B cell (primary cell): ENCODE data around the gene PLPP4. TPM values are rescaled to one million over a fixed set of nuclear protein-coding genes. Genes with fewer than 3 reads are reported as not detected.

Source experiments
- ATAC-seq: fragments of 200-7000 bp; cut with Tn5 transposase; one replicate; pipeline ENCODE4 v1.10.0; 2021; ENCODE audit warnings: low read depth, mild to moderate bottlenecking, moderate number of reproducible peaks, moderate library complexity
- CTCF ChIA-PET: fragments of 350-600 bp; sonication (Branson Sonifier 250); formaldehyde crosslinking; loops from one replicate; lab custom pipeline; 2021; ENCODE audit warnings: antibody characterized with exemption, inconsistent platforms; lab: Charles Lee
- POLR2A ChIA-PET: fragments of 350-600 bp; sonication (Branson Sonifier 250); formaldehyde crosslinking; loops from one replicate; lab custom pipeline; 2021; ENCODE audit warnings: antibody characterized with exemption; lab: Charles Lee
- DNase-seq: peaks from one replicate; pipeline ENCODE4 v3.0.0; 2013
- H2AFZ ChIP-seq: 2 replicates; pipeline ENCODE4 v1.6.1; 2012; ENCODE audit warnings: mild to moderate bottlenecking, low read depth, low read length; ENCODE audit not compliant: insufficient read depth, poor library complexity, severe bottlenecking
- H3K27ac ChIP-seq, 2 donors: 1 replicate in 1 of 2; 2 replicates in 1 of 2; pipeline ENCODE4 v1.5.1; 2012 to 2013; ENCODE audit warnings: low read length in 2 of 2, mild to moderate bottlenecking in 2 of 2, moderate library complexity in 1 of 2
- H3K27me3 ChIP-seq, 4 experiments: fragments of 200-600 bp in 1 of 4; sonication (generic) in 1 of 4; replicated peaks in 1 of 4; 1 replicate in 2 of 4; 2 replicates in 2 of 4; pipeline versions ENCODE4 v1.6.1 to v1.7.0; 2013 to 2016; ENCODE audit warnings: low read length in 3 of 4, mild to moderate bottlenecking in 2 of 4, mixed read lengths in 1 of 4, moderate library complexity in 1 of 4; ENCODE audit not compliant: insufficient read depth in 4 of 4, control insufficient read depth in 3 of 4; ENCODE audit errors: control extremely low read depth in 1 of 4
- H3K36me3 ChIP-seq, 2 experiments: replicated peaks in 1 of 2; 1 replicate in 1 of 2; 2 replicates in 1 of 2; pipeline versions ENCODE4 v1.6.1 to v1.7.1; 2013; ENCODE audit warnings: low read length in 1 of 2; ENCODE audit not compliant: insufficient read depth in 2 of 2, control insufficient read depth in 1 of 2; ENCODE audit errors: control extremely low read depth in 1 of 2, extremely low read depth in 1 of 2
- H3K4me1 ChIP-seq, 2 donors: fragments of 200-600 bp in 1 of 2; sonication (generic) in 1 of 2; 1 replicate in 1 of 2; 2 replicates in 1 of 2; pipeline versions ENCODE4 v1.5.1 to v1.6.1; 2013 to 2017; ENCODE audit warnings: low read length in 2 of 2; ENCODE audit not compliant: control insufficient read depth in 2 of 2, insufficient read depth in 2 of 2
- H3K4me2 ChIP-seq: replicated peaks from 2 replicates; pipeline ENCODE3; 2012; ENCODE audit warnings: mild to moderate bottlenecking, low read depth, low read length; ENCODE audit not compliant: poor library complexity, severe bottlenecking
- H3K4me3 ChIP-seq, 5 experiments: fragments of 200-600 bp in 1 of 5; sonication (generic) in 1 of 5; 1 replicate in 3 of 5; 2 replicates in 2 of 5; pipeline versions ENCODE4 v1.5.1 to v1.7.0; 2011 to 2016; ENCODE audit warnings: low read length in 4 of 5, mild to moderate bottlenecking in 4 of 5, low read depth in 2 of 5, control low read depth in 1 of 5, moderate library complexity in 1 of 5; ENCODE audit not compliant: insufficient read depth in 1 of 5; ENCODE audit errors: control extremely low read depth in 1 of 5, extremely low read depth in 1 of 5
- H3K79me2 ChIP-seq: fragments of 200-600 bp; sonication (generic); one replicate; pipeline ENCODE4 v1.6.0; 2016; ENCODE audit warnings: low read length; ENCODE audit not compliant: control insufficient read depth, insufficient read depth
- H3K9ac ChIP-seq: fragments of 200-600 bp; sonication (generic); 2 replicates; pipeline ENCODE4 v1.6.1; 2017; ENCODE audit warnings: mild to moderate bottlenecking, low read length, moderate library complexity
- H3K9me3 ChIP-seq, 3 donors: one replicate each; pipeline versions ENCODE4 v1.6.1 to v1.7.1; 2013; ENCODE audit warnings: low read length in 2 of 3; ENCODE audit not compliant: control insufficient read depth in 2 of 3, insufficient read depth in 1 of 3; ENCODE audit errors: control extremely low read depth in 1 of 3
- H4K20me1 ChIP-seq: 2 replicates; pipeline ENCODE4 v1.6.0; 2012; ENCODE audit warnings: mild to moderate bottlenecking, low read length; ENCODE audit not compliant: insufficient read depth, control insufficient read depth, poor library complexity, severe bottlenecking
- H3K27ac Mint-ChIP-seq: one replicate; pipeline ENCODE4 v1.8.0; 2021; ENCODE audit warnings: mixed read lengths
- H3K27me3 Mint-ChIP-seq: one replicate; pipeline ENCODE4 v1.8.0; 2021; ENCODE audit warnings: mixed read lengths
- H3K4me1 Mint-ChIP-seq: one replicate; pipeline ENCODE4 v1.8.0; 2021; ENCODE audit warnings: mixed read lengths
- H3K4me3 Mint-ChIP-seq: one replicate; pipeline ENCODE4 v1.8.0; 2021; ENCODE audit warnings: mixed read lengths
- H3K9me3 Mint-ChIP-seq: one replicate; pipeline ENCODE4 v1.8.0; 2022; ENCODE audit warnings: mixed read lengths; ENCODE audit not compliant: insufficient read depth
- CTCF ChIP-seq: fragments of 200-600 bp; IDR thresholded peaks from one replicate; pipeline ENCODE4 v1.8.0; 2022; ENCODE audit warnings: antibody characterized with exemption, mild to moderate bottlenecking
- EZH2 ChIP-seq: IDR thresholded peaks from 2 replicates; pipeline ENCODE4 v1.6.1; 2012; ENCODE audit warnings: borderline replicate concordance, low read depth, mild to moderate bottlenecking, moderate library complexity, low read length; ENCODE audit not compliant: insufficient read depth, poor library complexity, severe bottlenecking
- WGBS: methylation state at CpG from one replicate; pipeline ENCODE4 v1.1.5; 2013; ENCODE audit warnings: missing lambda C conversion rate; ENCODE audit not compliant: insufficient coverage; 5-methylcytosine and 5-hydroxymethylcytosine counted together
- intact Hi-C: fragments of 100-400 bp; cut with micrococcal nuclease; formaldehyde crosslinking; loops from one replicate; pipeline ENCODE4 v1.10.0; 2022
- polyA plus RNA-seq: library from polyadenylated mRNA; depleted of rRNA; stranded (reverse); fragments of >200 nt; gene quantifications from 2 replicates; pipeline ENCODE4 v1.2.3, GENCODE V29; 2012
- total RNA-seq, 2 donors: library from RNA; stranded (reverse); fragments of 120-200 nt in 1 of 2; gene quantifications; 1 replicate in 1 of 2; 2 replicates in 1 of 2; pipeline versions ENCODE4 v1.2.3 to v1.2.4, GENCODE V29; 2013 to 2022

Gene PLPP4
- total and polyA plus RNA-seq, 2 donors (not counting 1 experiment from before 2014, with no cell fraction given), result not detected

- Histone ChIP-seq H3K27me3 (peaks cover 0 to 6% (median 0%) of the 10 kb centered on the region in 4 experiments), H3K79me2 (no peaks in the 10 kb centered on the region), H3K4me2 (no peak overlapping the region), H3K4me3 (no peak overlapping the region), H3K9me3 (peaks cover 0 to 4% (median 3%) of the 10 kb centered on the region in 3 donors), H2AFZ (no peak overlapping the region), H3K27ac (no peak overlapping the region), H3K9ac (no peak overlapping the region), H3K36me3 (no peaks in the 10 kb centered on the region), H3K4me1 (no peaks in the 10 kb centered on the region), H4K20me1 (no peaks in the 10 kb centered on the region)
- TF ChIP-seq CTCF, result no peak
- TF ChIP-seq EZH2, result no peak
- Mint-ChIP-seq H3K9me3 (no peaks in the 10 kb centered on the region), H3K27me3 (peaks cover 3% of the 10 kb centered on the region), H3K4me3 (no peak overlapping the region), H3K27ac (no peak overlapping the region), H3K4me1 (peaks cover 4% of the 10 kb centered on the region)
- ChIA-PET CTCF (no interaction called here), POLR2A (no interaction called here)
- intact Hi-C loops, result no loop called here
- DNase-seq (no peak), ATAC-seq (no peak)
These were observed 153.8 kb downstream of the PLPP4 start for GRCh38 chr10:120610791-120611190.

GRCh38 chr10:120612756-120613155, 155.7 kb downstream of the PLPP4 start:
- no peak for ATAC-seq
- Histone ChIP-seq H3K9me3 (peaks cover 0 to 6% (median 3%) of the 10 kb centered on the region in 3 donors), H3K4me2 (no peak overlapping the region), H3K36me3 (no peaks in the 10 kb centered on the region), H3K4me3 (no peak overlapping the region), H3K4me1 (no peaks in the 10 kb centered on the region), H4K20me1 (no peaks in the 10 kb centered on the region), H3K27me3 (peaks cover 0 to 2% (median 0%) of the 10 kb centered on the region in 4 experiments), H3K27ac (no peak overlapping the region), H2AFZ (no peak overlapping the region), H3K79me2 (no peaks in the 10 kb centered on the region), H3K9ac (no peak overlapping the region)
- no peak for DNase-seq
- ChIA-PET CTCF (no interaction called here), POLR2A (no interaction called here)
- Mint-ChIP-seq H3K4me3 (no peak overlapping the region), H3K4me1 (no peaks in the 10 kb centered on the region), H3K27me3 (peaks cover 3% of the 10 kb centered on the region), H3K9me3 (peaks cover 4% of the 10 kb centered on the region), H3K27ac (no peak overlapping the region)
- TF ChIP-seq EZH2, result no peak
- no peak for TF ChIP-seq CTCF
- no CpG with 5 or more reads among the region's 2 CpGs for WGBS
- intact Hi-C loops, result no loop called here
